ENCODE data around the gene DOC2B. TPM values are rescaled to one million over a fixed set of nuclear protein-coding genes. Genes with fewer than 3 reads are reported as not detected.

The DOC2B gene
- total and polyA plus RNA-seq, 2 of the 13 experiments (the other 11 are each of a cell fraction or from before 2014, with no cell fraction given): 0.09 to 0.22 TPM

DNA sequence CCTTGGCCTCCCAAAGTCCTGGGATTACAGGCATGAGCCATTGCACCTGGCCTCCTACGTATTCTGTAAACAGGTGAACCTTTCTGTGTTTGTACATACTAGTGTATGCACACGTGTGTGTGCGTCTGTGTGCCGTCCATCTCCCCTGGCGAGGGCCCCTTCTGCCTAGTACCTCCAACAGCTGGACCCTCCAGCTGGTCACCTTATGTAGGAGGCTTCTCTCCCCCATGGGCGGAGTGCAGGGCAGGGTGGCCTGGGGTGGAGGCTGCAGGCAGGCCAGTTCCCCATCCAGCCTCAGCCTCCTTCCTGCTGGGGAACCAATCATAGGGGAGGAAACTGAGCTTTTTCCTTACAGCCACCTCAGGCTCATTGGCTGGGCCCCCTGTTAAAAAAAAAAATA lies 24.4 kb upstream of the DOC2B start:
- no peak overlapping the region for H3K4me2 ChIP-seq (ENCODE audit: low read depth, low read length)
- POLR2A ChIA-PET: no interaction called here
- BruUV-seq (replicated peaks): no TSS peak
- in situ Hi-C loops (cut with HindIII; ENCODE audit: extremely low pct_ligation_motif_present, low pct_unique_long_range_greater_than_20kb) (no loop called here), intact Hi-C loops (cut with micrococcal nuclease; ENCODE audit: unreplicated experiment) (no loop called here)
- H3K9me3 ChIP-seq (ENCODE audit: low read length): no peaks in the 10 kb centered on the region
- H3K79me2 ChIP-seq (ENCODE audit: insufficient read depth, low read length): no peaks in the 10 kb centered on the region
- DNase-seq (ENCODE audit: low spot score) (no peak), ATAC-seq (no peak), FAIRE-seq (no peak)
- WGBS (ENCODE audit: low lambda C conversion rate): 94% methylated on average over 6 of the region's 6 CpGs
- TF ChIP-seq ZFP36L2 (CRISPR knock-in tag; IDR thresholded peaks at IDR 0.05): no peak
- TF ChIP-seq NFRKB (IDR thresholded peaks at IDR 0.05): no peak
- no peak for TF ChIP-seq ZNF703 (CRISPR knock-in tag; IDR thresholded peaks at IDR 0.05; ENCODE audit: borderline replicate concordance)
- TF ChIP-seq SCMH1 (CRISPR knock-in tag; IDR thresholded peaks at IDR 0.05; ENCODE audit: borderline replicate concordance): no peak
- TF ChIP-seq, protein P1, sequence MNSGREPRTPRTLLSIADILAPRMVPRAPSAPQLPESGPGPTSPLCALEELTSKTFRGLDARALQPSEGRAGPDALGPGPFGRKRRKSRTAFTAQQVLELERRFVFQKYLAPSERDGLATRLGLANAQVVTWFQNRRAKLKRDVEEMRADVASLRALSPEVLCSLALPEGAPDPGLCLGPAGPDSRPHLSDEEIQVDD (CRISPR knock-in tag; IDR thresholded peaks at IDR 0.05; ENCODE audit: borderline replicate concordance): no peak
- no peak for TF ChIP-seq ZNF263 (CRISPR knock-in tag; IDR thresholded peaks at IDR 0.05)
- no peak for TF ChIP-seq MAFK (conservative IDR thresholded peaks at IDR 0.05 in 1 of 2, IDR thresholded peaks at IDR 0.05 in 1 of 2; ENCODE audit: low read length in 2 of 2)
- TF ChIP-seq, protein P2, sequence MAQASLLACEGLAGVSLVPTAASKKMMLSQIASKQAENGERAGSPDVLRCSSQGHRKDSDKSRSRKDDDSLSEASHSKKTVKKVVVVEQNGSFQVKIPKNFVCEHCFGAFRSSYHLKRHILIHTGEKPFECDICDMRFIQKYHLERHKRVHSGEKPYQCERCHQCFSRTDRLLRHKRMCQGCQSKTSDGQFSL (CRISPR knock-in tag; IDR thresholded peaks at IDR 0.05): no peak
- TF ChIP-seq, protein P3, sequence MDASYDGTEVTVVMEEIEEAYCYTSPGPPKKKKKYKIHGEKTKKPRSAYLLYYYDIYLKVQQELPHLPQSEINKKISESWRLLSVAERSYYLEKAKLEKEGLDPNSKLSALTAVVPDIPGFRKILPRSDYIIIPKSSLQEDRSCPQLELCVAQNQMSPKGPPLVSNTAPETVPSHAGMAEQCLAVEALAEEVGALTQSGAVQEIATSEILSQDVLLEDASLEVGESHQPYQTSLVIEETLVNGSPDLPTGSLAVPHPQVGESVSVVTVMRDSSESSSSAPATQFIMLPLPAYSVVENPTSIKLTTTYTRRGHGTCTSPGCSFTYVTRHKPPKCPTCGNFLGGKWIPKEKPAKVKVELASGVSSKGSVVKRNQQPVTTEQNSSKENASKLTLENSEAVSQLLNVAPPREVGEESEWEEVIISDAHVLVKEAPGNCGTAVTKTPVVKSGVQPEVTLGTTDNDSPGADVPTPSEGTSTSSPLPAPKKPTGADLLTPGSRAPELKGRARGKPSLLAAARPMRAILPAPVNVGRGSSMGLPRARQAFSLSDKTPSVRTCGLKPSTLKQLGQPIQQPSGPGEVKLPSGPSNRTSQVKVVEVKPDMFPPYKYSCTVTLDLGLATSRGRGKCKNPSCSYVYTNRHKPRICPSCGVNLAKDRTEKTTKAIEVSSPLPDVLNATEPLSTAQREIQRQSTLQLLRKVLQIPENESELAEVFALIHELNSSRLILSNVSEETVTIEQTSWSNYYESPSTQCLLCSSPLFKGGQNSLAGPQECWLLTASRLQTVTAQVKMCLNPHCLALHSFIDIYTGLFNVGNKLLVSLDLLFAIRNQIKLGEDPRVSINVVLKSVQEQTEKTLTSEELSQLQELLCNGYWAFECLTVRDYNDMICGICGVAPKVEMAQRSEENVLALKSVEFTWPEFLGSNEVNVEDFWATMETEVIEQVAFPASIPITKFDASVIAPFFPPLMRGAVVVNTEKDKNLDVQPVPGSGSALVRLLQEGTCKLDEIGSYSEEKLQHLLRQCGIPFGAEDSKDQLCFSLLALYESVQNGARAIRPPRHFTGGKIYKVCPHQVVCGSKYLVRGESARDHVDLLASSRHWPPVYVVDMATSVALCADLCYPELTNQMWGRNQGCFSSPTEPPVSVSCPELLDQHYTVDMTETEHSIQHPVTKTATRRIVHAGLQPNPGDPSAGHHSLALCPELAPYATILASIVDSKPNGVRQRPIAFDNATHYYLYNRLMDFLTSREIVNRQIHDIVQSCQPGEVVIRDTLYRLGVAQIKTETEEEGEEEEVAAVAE (CRISPR knock-in tag; IDR thresholded peaks at IDR 0.05; ENCODE audit: borderline replicate concordance): no peak
- TF ChIP-seq ZNF468 (CRISPR knock-in tag; IDR thresholded peaks at IDR 0.05): no peak
- no peak for TF ChIP-seq POLR2AphosphoS2 (IDR thresholded peaks at IDR 0.05; ENCODE audit: low read depth, low read length)
- no peak for TF ChIP-seq PHF8 (CRISPR knock-in tag; IDR thresholded peaks at IDR 0.05)
- TF ChIP-seq SRF (IDR thresholded peaks at IDR 0.05; ENCODE audit: low read depth, low read length): no peak
- H3K27ac ChIP-seq (ENCODE audit: extremely low read length, insufficient read depth, low read length): no peak overlapping the region
- CTCF ChIA-PET (ENCODE audit: low intra/inter-chr PET ratio, low total read pairs): no interaction called here
- no peak overlapping the region for H3K4me3 ChIP-seq (replicated peaks in 1 of 3; ENCODE audit: insufficient read depth in 1 of 3, low read depth in 2 of 3, low read length in 3 of 3)
- no peak overlapping the region for H3K9ac ChIP-seq (ENCODE audit: insufficient read depth, low read depth, low read length)
- H4K20me1 ChIP-seq (ENCODE audit: insufficient read depth, low read length): no peaks in the 10 kb centered on the region
- no peak overlapping the region for H2AFZ ChIP-seq (ENCODE audit: low read length)
- peaks cover 0 to 9% of the 10 kb centered on the region in 2 experiments; a peak in 3 of 5 replicates for H3K27me3 ChIP-seq (ENCODE audit: control insufficient read depth in 1 of 2, insufficient read depth in 2 of 2, low read length in 2 of 2)
- H3K4me1 ChIP-seq (ENCODE audit: insufficient read depth, low read length): no peaks in the 10 kb centered on the region
- no peaks in the 10 kb centered on the region; a peak in 1 of 5 replicates for H3K36me3 ChIP-seq (replicated peaks in 1 of 2; ENCODE audit: control insufficient read depth in 1 of 2, insufficient read depth in 2 of 2, low read length in 2 of 2)

Measured in HepG2 (cell line).